ENCODE results near the gene PLEKHO2. TPM values are rescaled to one million over a fixed set of nuclear protein-coding genes. Genes with fewer than 3 reads are reported as not detected.
"Not testable (repeated sequence)": the region's sequence is repeated elsewhere in the genome, so short reads cannot be mapped to it uniquely, and the experiment has no call there.

Gene PLEKHO2
- 10 to 100 TPM; 32.9 to 33.1 TPM for total RNA-seq

GRCh38 chr15:64841344-64842095 lies at the start of gene PLEKHO2:
Gene PLEKHO2, plus strand, starts transcription at chr15:64841915. Its CDS starts 102 bp downstream, at chr15:64842017.
- ChIA-PET POLR2A (interaction anchor here (0.6 to 8.1 kb wide), 10 partner anchors 11 to 463 kb away, joined by 3 to 148 read pairs (median 4); partner anchors contain the start of genes PIF1 and RNU5B-1), CTCF (interaction anchor here (0.5 to 8.9 kb wide), 9 partner anchors 10 to 483 kb away, joined by 3 to 105 read pairs (median 3); partner anchors contain the start of gene PIF1)
- H3K27ac Mint-ChIP-seq: peak within 1 kb of the TSS; percentile 84
- H3K36me3 Mint-ChIP-seq (ENCODE audit: low read depth): peaks cover 30% of the 10 kb centered on the region
- DNase-seq: peak; percentile 95
- peak within 1 kb of the TSS; percentile 98 for H3K4me3 Mint-ChIP-seq
- peaks cover 71% of the 10 kb centered on the region for H3K4me1 Mint-ChIP-seq
- no peaks in the 10 kb centered on the region for H3K9me3 Mint-ChIP-seq
- H3K27me3 Mint-ChIP-seq: no peaks in the 10 kb centered on the region

- H3K4me3 Mint-ChIP-seq: no peak overlapping the region
- ChIA-PET POLR2A (no interaction called here), CTCF (no interaction called here)
- H3K4me1 Mint-ChIP-seq: no peaks in the 10 kb centered on the region
- no peaks in the 10 kb centered on the region for H3K36me3 Mint-ChIP-seq (ENCODE audit: low read depth)
- H3K27ac Mint-ChIP-seq: no peak overlapping the region
- DNase-seq: no peak
- no peaks in the 10 kb centered on the region for H3K9me3 Mint-ChIP-seq
- no peaks in the 10 kb centered on the region for H3K27me3 Mint-ChIP-seq
These were observed 49.4 kb upstream of the PLEKHO2 start for GRCh38 chr15:64792282-64792681.

- H3K36me3 Mint-ChIP-seq (ENCODE audit: low read depth); DNase-seq; H3K27ac Mint-ChIP-seq; H3K9me3 Mint-ChIP-seq; POLR2A ChIA-PET; H3K4me3 Mint-ChIP-seq; H3K4me1 Mint-ChIP-seq; H3K27me3 Mint-ChIP-seq: not testable (repeated sequence)
- CTCF ChIA-PET: interaction anchor here (1.5 to 3.2 kb wide), 2 partner anchors 14 to 67 kb away, joined by 3 to 8 read pairs; no protein-coding TSS in a partner anchor
These were observed 46.4 kb upstream of the PLEKHO2 start for GRCh38 chr15:64795299-64795698.

GRCh38 chr15:64795921-64796320 lies 45.8 kb upstream of the PLEKHO2 start:
- H3K36me3 Mint-ChIP-seq (ENCODE audit: low read depth); H3K4me3 Mint-ChIP-seq; H3K27me3 Mint-ChIP-seq; H3K4me1 Mint-ChIP-seq; H3K27ac Mint-ChIP-seq; DNase-seq; H3K9me3 Mint-ChIP-seq; POLR2A ChIA-PET: not testable (repeated sequence)
- CTCF ChIA-PET: interaction anchor here (1.5 to 3.2 kb wide), 2 partner anchors 13 to 68 kb away, joined by 3 to 8 read pairs; no protein-coding TSS in a partner anchor

- H3K4me1 Mint-ChIP-seq, CTCF ChIA-PET: not testable (repeated sequence)
These were observed 42.8 kb upstream of the PLEKHO2 start for GRCh38 chr15:64798905-64799304.

GRCh38 chr15:64800476-64800875 lies 41.2 kb upstream of the PLEKHO2 start:
- H3K4me3 Mint-ChIP-seq: no peak overlapping the region
- H3K27me3 Mint-ChIP-seq: peaks cover 1% of the 10 kb centered on the region
- H3K4me1 Mint-ChIP-seq: no peaks in the 10 kb centered on the region

More at GRCh38 chr15:64798905-64799304, 42.8 kb upstream of the PLEKHO2 start:
- H3K27me3 Mint-ChIP-seq; H3K9me3 Mint-ChIP-seq; POLR2A ChIA-PET; H3K36me3 Mint-ChIP-seq (ENCODE audit: low read depth); H3K27ac Mint-ChIP-seq; H3K4me3 Mint-ChIP-seq; DNase-seq: not testable (repeated sequence)

GRCh38 chr15:64803526-64803925 lies 38.2 kb upstream of the PLEKHO2 start:
- Mint-ChIP-seq H3K27ac (no peak overlapping the region), H3K4me3 (no peak overlapping the region), H3K36me3 (ENCODE audit: low read depth) (no peaks in the 10 kb centered on the region), H3K4me1 (no peaks in the 10 kb centered on the region), H3K27me3 (peaks cover 1% of the 10 kb centered on the region), H3K9me3 (no peaks in the 10 kb centered on the region)
- ChIA-PET POLR2A (no interaction called here), CTCF (interaction anchor here (1.2 kb wide), 1 partner anchor 76 kb away, joined by 3 read pairs; no protein-coding TSS in a partner anchor)
- no peak for DNase-seq

More at GRCh38 chr15:64800476-64800875, 41.2 kb upstream of the PLEKHO2 start:
- H3K36me3 Mint-ChIP-seq (ENCODE audit: low read depth): no peaks in the 10 kb centered on the region
- no peak overlapping the region for H3K27ac Mint-ChIP-seq
- CTCF ChIA-PET: interaction anchor here (0.5 to 1.7 kb wide), 5 partner anchors 9 to 122 kb away, joined by 3 to 5 read pairs (median 3); no protein-coding TSS in a partner anchor
- DNase-seq: no peak
- H3K9me3 Mint-ChIP-seq: no peaks in the 10 kb centered on the region
- POLR2A ChIA-PET: no interaction called here

GRCh38 chr15:64804619-64805018 lies 37.1 kb upstream of the PLEKHO2 start:
- no peak overlapping the region for H3K27ac Mint-ChIP-seq
- peaks cover 7% of the 10 kb centered on the region for H3K27me3 Mint-ChIP-seq
- ChIA-PET CTCF (interaction anchor here (0.7 to 1.3 kb wide), 3 partner anchors 31 to 98 kb away, joined by 3 to 7 read pairs (median 4); no protein-coding TSS in a partner anchor), POLR2A (no interaction called here)
- no peak overlapping the region for H3K4me3 Mint-ChIP-seq
- H3K36me3 Mint-ChIP-seq (ENCODE audit: low read depth): no peaks in the 10 kb centered on the region
- no peaks in the 10 kb centered on the region for H3K9me3 Mint-ChIP-seq
- no peak for DNase-seq
- H3K4me1 Mint-ChIP-seq: no peaks in the 10 kb centered on the region

- H3K27me3 Mint-ChIP-seq: peaks cover 8% of the 10 kb centered on the region
- no peaks in the 10 kb centered on the region for H3K9me3 Mint-ChIP-seq
- H3K4me3 Mint-ChIP-seq: no peak overlapping the region
- DNase-seq: no peak
- H3K27ac Mint-ChIP-seq: no peak overlapping the region
- CTCF ChIA-PET: no interaction called here
- POLR2A ChIA-PET: no interaction called here
- no peaks in the 10 kb centered on the region for H3K36me3 Mint-ChIP-seq (ENCODE audit: low read depth)
- H3K4me1 Mint-ChIP-seq: peaks cover 2% of the 10 kb centered on the region
These were observed 35.2 kb upstream of the PLEKHO2 start for GRCh38 chr15:64806509-64806908.

- peaks cover 2% of the 10 kb centered on the region for H3K4me1 Mint-ChIP-seq
- H3K36me3 Mint-ChIP-seq (ENCODE audit: low read depth): no peaks in the 10 kb centered on the region
- peaks cover 8% of the 10 kb centered on the region for H3K27me3 Mint-ChIP-seq
- ChIA-PET POLR2A (no interaction called here), CTCF (interaction anchor here (1.0 kb wide), 1 partner anchor 79 kb away, joined by 3 read pairs; no protein-coding TSS in a partner anchor)
- no peak overlapping the region for H3K27ac Mint-ChIP-seq
- no peaks in the 10 kb centered on the region for H3K9me3 Mint-ChIP-seq
- H3K4me3 Mint-ChIP-seq: no peak overlapping the region
- DNase-seq: no peak
These were observed 34.5 kb upstream of the PLEKHO2 start for GRCh38 chr15:64807051-64807749.

- Mint-ChIP-seq H3K36me3 (ENCODE audit: low read depth) (no peaks in the 10 kb centered on the region), H3K27ac (no peak overlapping the region), H3K4me1 (peaks cover 2% of the 10 kb centered on the region), H3K9me3 (no peaks in the 10 kb centered on the region), H3K27me3 (peaks cover 8% of the 10 kb centered on the region), H3K4me3 (no peak overlapping the region)
- DNase-seq: no peak
- ChIA-PET CTCF (interaction anchor here (0.7 to 4.7 kb wide), 3 partner anchors 76 to 102 kb away, joined by 3 to 52 read pairs (median 3); no protein-coding TSS in a partner anchor), POLR2A (no interaction called here)
These were observed 33.9 kb upstream of the PLEKHO2 start for GRCh38 chr15:64807751-64808222.

- H3K36me3 Mint-ChIP-seq (ENCODE audit: low read depth): no peaks in the 10 kb centered on the region
- POLR2A ChIA-PET: interaction anchor here (0.9 to 2.1 kb wide), 3 partner anchors 17 to 86 kb away, joined by 3 to 6 read pairs (median 4); partner anchors contain the start of gene PIF1
- no peak for DNase-seq
- no peak overlapping the region for H3K4me3 Mint-ChIP-seq
- peaks cover 8% of the 10 kb centered on the region for H3K27me3 Mint-ChIP-seq
- H3K27ac Mint-ChIP-seq: no peak overlapping the region
- CTCF ChIA-PET: interaction anchor here (0.5 to 4.7 kb wide), 30 partner anchors 8 to 440 kb away, joined by 3 to 52 read pairs (median 4); partner anchors contain the start of gene PIF1
- peaks cover 2% of the 10 kb centered on the region for H3K4me1 Mint-ChIP-seq
- H3K9me3 Mint-ChIP-seq: no peaks in the 10 kb centered on the region
These were observed 32.8 kb upstream of the PLEKHO2 start for GRCh38 chr15:64808785-64809453.

Data from activated CD4-positive, alpha-beta memory T cell treated with anti-CD3 and anti-CD28 coated beads, Interleukin-2, amount 10 ng/mL, durations not matched to agents 7 days and 5 days (primary cell).